Vagina (tissue), 2 donors: ENCODE data around the gene ANO9. TPM values are rescaled to one million over a fixed set of nuclear protein-coding genes. Genes with fewer than 3 reads are reported as not detected.

Experiments
- DNase-seq, 2 donors: peaks; one replicate each; pipeline ENCODE4 v3.0.0-alpha.2; 2017; ENCODE audit errors: extremely low spot score in 2 of 2
- H3K27ac ChIP-seq: fragments of 200-600 bp; sonication (generic); one replicate; pipeline ENCODE4 v1.5.1; 2019
- H3K27me3 ChIP-seq: fragments of 200-600 bp; sonication (generic); one replicate; pipeline ENCODE4 v1.5.1; 2019
- H3K36me3 ChIP-seq, 2 donors: fragments of 200-600 bp; sonication (generic); one replicate each; pipeline ENCODE4 v1.5.1; 2017 to 2019
- H3K4me1 ChIP-seq: fragments of 200-600 bp; sonication (generic); one replicate; pipeline ENCODE4 v1.5.1; 2019
- H3K4me3 ChIP-seq, 2 donors: fragments of 200-600 bp; sonication (generic); 1 replicate in 1 of 2; 2 replicates in 1 of 2; pipeline ENCODE4 v1.5.1; 2016 to 2019
- H3K9me3 ChIP-seq: fragments of 200-600 bp; sonication (generic); one replicate; pipeline ENCODE4 v1.5.1; 2019
- CTCF ChIP-seq, 3 experiments: fragments of 450-650 bp in 2 of 3; fragments of 200-600 bp in 1 of 3; sonication (generic) in 1 of 3; IDR thresholded peaks; one replicate each; pipeline ENCODE4 v1.5.1; 2017 to 2019; ENCODE audit warnings: antibody characterized with exemption in 3 of 3, mild to moderate bottlenecking in 2 of 3, moderate library complexity in 2 of 3
- POLR2A ChIP-seq, 2 donors: fragments of 450-650 bp; IDR thresholded peaks; one replicate each; pipeline ENCODE4 v1.6.1; 2017; ENCODE audit warnings: antibody characterized with exemption in 2 of 2, mild to moderate bottlenecking in 2 of 2, moderate library complexity in 2 of 2
- POLR2AphosphoS5 ChIP-seq, 2 donors: sonication (generic); formaldehyde crosslinking; IDR thresholded peaks; one replicate each; pipeline ENCODE4 v1.9.0; 2017; ENCODE audit warnings: antibody characterized with exemption in 2 of 2, mild to moderate bottlenecking in 2 of 2, low read depth in 1 of 2; ENCODE audit not compliant: insufficient read depth in 1 of 2
- intact Hi-C: fragments of 100-400 bp; cut with DNase I; formaldehyde crosslinking; loops from one replicate; pipeline ENCODE4 v1.15.1; 2023
- total RNA-seq: library from RNA; depleted of rRNA; stranded (reverse); fragments of >200 nt; gene quantifications from one replicate; pipeline ENCODE4 v1.2.3, GENCODE V29; 2016

ANO9 gene
- total RNA-seq, 1 donor from 2014 or later: 12.0 TPM

GRCh38 chr11:406796-407650, 34.8 kb downstream of the ANO9 start:
- Histone ChIP-seq H3K36me3 (peaks cover 0 to 16% of the 10 kb centered on the region in 2 donors), H3K27ac (peak overlapping the region; percentile 57), H3K9me3 (no peaks in the 10 kb centered on the region), H3K4me1 (peaks cover 22% of the 10 kb centered on the region), H3K27me3 (no peaks in the 10 kb centered on the region), H3K4me3 (peak overlapping the region; percentile 47 to 52)
- intact Hi-C loops: no loop called here
- no peak for DNase-seq
- TF ChIP-seq CTCF (IDR thresholded peaks at IDR 0.05) (no peak), POLR2AphosphoS5 (IDR thresholded peaks at IDR 0.05; ENCODE audit: insufficient read depth in 1 of 2, low read depth in 1 of 2) (no peak), POLR2A (IDR thresholded peaks at IDR 0.05) (no peak)

GRCh38 chr11:405954-406795, 35.6 kb downstream of the ANO9 start:
- H3K36me3 ChIP-seq: peaks cover 0 to 16% of the 10 kb centered on the region in 2 donors
- no peaks in the 10 kb centered on the region for H3K27me3 ChIP-seq
- H3K4me3 ChIP-seq: peak overlapping the region; percentile 47 to 52
- no peaks in the 10 kb centered on the region for H3K9me3 ChIP-seq
- H3K27ac ChIP-seq: peak overlapping the region; percentile 57
- no peak for DNase-seq
- intact Hi-C loops: no loop called here
- peaks cover 22% of the 10 kb centered on the region for H3K4me1 ChIP-seq
- TF ChIP-seq POLR2A (IDR thresholded peaks at IDR 0.05): no peak
- TF ChIP-seq POLR2AphosphoS5 (IDR thresholded peaks at IDR 0.05; ENCODE audit: insufficient read depth in 1 of 2, low read depth in 1 of 2): no peak
- TF ChIP-seq CTCF (IDR thresholded peaks at IDR 0.05): no peak

- Histone ChIP-seq H3K4me3 (peak overlapping the region in 1 of 2 donors; percentile 52), H3K36me3 (peaks cover 0 to 16% of the 10 kb centered on the region in 2 donors), H3K27ac (no peak overlapping the region), H3K9me3 (no peaks in the 10 kb centered on the region), H3K4me1 (peaks cover 22% of the 10 kb centered on the region), H3K27me3 (no peaks in the 10 kb centered on the region)
- no peak for TF ChIP-seq POLR2AphosphoS5 (IDR thresholded peaks at IDR 0.05; ENCODE audit: insufficient read depth in 1 of 2, low read depth in 1 of 2)
- TF ChIP-seq CTCF (IDR thresholded peaks at IDR 0.05): no peak
- TF ChIP-seq POLR2A (IDR thresholded peaks at IDR 0.05): no peak
- intact Hi-C loops: no loop called here
- no peak for DNase-seq
These were observed 36.4 kb downstream of the ANO9 start for GRCh38 chr11:405323-405953.

- Histone ChIP-seq H3K4me3 (no peak overlapping the region), H3K27me3 (no peaks in the 10 kb centered on the region), H3K27ac (no peak overlapping the region), H3K36me3 (peaks cover 0 to 16% of the 10 kb centered on the region in 2 donors), H3K4me1 (peaks cover 29% of the 10 kb centered on the region), H3K9me3 (no peaks in the 10 kb centered on the region)
- no peak for DNase-seq
- TF ChIP-seq POLR2A (IDR thresholded peaks at IDR 0.05) (no peak), POLR2AphosphoS5 (IDR thresholded peaks at IDR 0.05; ENCODE audit: insufficient read depth in 1 of 2, low read depth in 1 of 2) (no peak), CTCF (IDR thresholded peaks at IDR 0.05) (no peak)
- intact Hi-C loops: no loop called here
These were observed 37.1 kb downstream of the ANO9 start for GRCh38 chr11:404551-405264.
